ENCODE data around the gene TGM5.

Gene TGM5

GRCh38 chr15:43249699-43250203, 17.0 kb downstream of the TGM5 start:
- Mint-ChIP-seq H3K4me3 (no peak overlapping the region), H3K4me1 (ENCODE audit: low read depth in 2 of 2) (peaks cover 5 to 10% of the 10 kb centered on the region in 2 donors), H3K27me3 (peaks cover 15 to 33% of the 10 kb centered on the region in 2 donors), H3K36me3 (ENCODE audit: insufficient read depth) (no peaks in the 10 kb centered on the region), H3K27ac (peak overlapping the region in 1 of 2 donors; percentile 64), H3K9me3 (no peaks in the 10 kb centered on the region)
- ATAC-seq (replicated peaks) (no peak), DNase-seq (no peak)

DNA sequence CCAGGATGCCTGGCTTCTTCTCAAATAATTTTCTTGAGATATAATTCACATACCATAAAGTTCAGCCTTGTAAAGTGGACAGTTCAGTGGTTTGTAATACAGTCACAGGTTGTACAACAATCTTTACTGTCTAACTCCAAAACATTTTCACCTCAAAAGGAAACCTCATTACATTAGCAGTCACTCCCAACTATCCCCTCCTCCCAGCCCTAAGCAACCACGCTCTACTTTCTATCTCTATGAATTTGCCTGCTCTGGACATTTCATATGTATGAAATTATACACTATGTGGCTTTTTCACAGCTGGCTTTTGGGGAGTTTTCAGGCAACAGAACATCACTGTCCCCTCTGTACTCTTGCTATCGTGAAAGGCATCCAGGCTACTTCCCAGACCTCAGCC, 17.5 kb downstream of the TGM5 start:
- H3K4me3 Mint-ChIP-seq = no peak overlapping the region
- H3K4me1 Mint-ChIP-seq (ENCODE audit: low read depth in 2 of 2) = peaks cover 3 to 10% of the 10 kb centered on the region in 2 donors
- peak overlapping the region in 1 of 2 donors; percentile 64 for H3K27ac Mint-ChIP-seq
- ATAC-seq (replicated peaks) (no peak), DNase-seq (no peak)
- H3K36me3 Mint-ChIP-seq (ENCODE audit: insufficient read depth) = no peaks in the 10 kb centered on the region
- no peaks in the 10 kb centered on the region for H3K9me3 Mint-ChIP-seq
- peaks cover 10 to 33% of the 10 kb centered on the region in 2 donors for H3K27me3 Mint-ChIP-seq

GRCh38 chr15:43246261-43246774, 20.4 kb downstream of the TGM5 start:
- peaks cover 0 to 2% of the 10 kb centered on the region in 2 donors for H3K4me1 Mint-ChIP-seq (ENCODE audit: low read depth in 2 of 2)
- H3K9me3 Mint-ChIP-seq = no peaks in the 10 kb centered on the region
- peaks cover 5 to 16% of the 10 kb centered on the region in 2 donors for H3K27me3 Mint-ChIP-seq
- H3K4me3 Mint-ChIP-seq = no peak overlapping the region
- ATAC-seq (replicated peaks) = no peak
- no peak overlapping the region for H3K27ac Mint-ChIP-seq
- H3K36me3 Mint-ChIP-seq (ENCODE audit: insufficient read depth) = no peaks in the 10 kb centered on the region
- no peak for DNase-seq

GRCh38 chr15:43244092-43244491, 22.6 kb downstream of the TGM5 start:
- Mint-ChIP-seq H3K4me1 (ENCODE audit: low read depth in 2 of 2) (no peaks in the 10 kb centered on the region), H3K36me3 (ENCODE audit: insufficient read depth) (no peaks in the 10 kb centered on the region), H3K4me3 (no peak overlapping the region), H3K27me3 (peaks cover 13 to 17% of the 10 kb centered on the region in 2 donors), H3K27ac (no peak overlapping the region), H3K9me3 (no peaks in the 10 kb centered on the region)
- ATAC-seq (replicated peaks) (no peak), DNase-seq (no peak)

GRCh38 chr15:43243020-43243645, 23.6 kb downstream of the TGM5 start:
- H3K9me3 Mint-ChIP-seq = no peaks in the 10 kb centered on the region
- no peak overlapping the region for H3K27ac Mint-ChIP-seq
- H3K36me3 Mint-ChIP-seq (ENCODE audit: insufficient read depth) = no peaks in the 10 kb centered on the region
- peaks cover 15 to 26% of the 10 kb centered on the region in 2 donors for H3K27me3 Mint-ChIP-seq
- H3K4me3 Mint-ChIP-seq = no peak overlapping the region
- DNase-seq (no peak), ATAC-seq (replicated peaks) (no peak)
- H3K4me1 Mint-ChIP-seq (ENCODE audit: low read depth in 2 of 2) = no peaks in the 10 kb centered on the region

DNA sequence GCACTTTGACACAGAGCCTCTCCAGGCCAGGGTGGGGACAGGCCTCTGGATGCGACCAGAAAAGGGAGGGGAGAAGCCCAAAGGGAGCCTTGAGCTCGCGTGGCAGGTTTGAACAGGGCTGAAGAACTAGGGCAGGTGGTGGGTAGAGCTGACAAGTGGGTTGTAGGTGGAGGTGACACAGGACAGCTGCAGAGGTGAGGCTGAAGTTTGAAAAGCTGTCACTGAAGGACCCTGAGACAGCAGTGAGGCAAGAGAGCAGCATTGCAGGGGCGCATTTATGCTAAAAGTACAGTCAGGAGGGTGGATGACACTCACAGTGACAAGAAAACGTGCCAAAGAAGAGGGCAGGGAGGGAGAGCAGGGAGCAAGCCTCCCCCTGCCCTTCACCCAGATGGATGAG, 24.1 kb downstream of the TGM5 start:
- H3K9me3 Mint-ChIP-seq = no peaks in the 10 kb centered on the region
- DNase-seq (no peak), ATAC-seq (replicated peaks) (no peak)
- peaks cover 20 to 32% of the 10 kb centered on the region in 2 donors for H3K27me3 Mint-ChIP-seq
- H3K4me1 Mint-ChIP-seq (ENCODE audit: low read depth in 2 of 2) = no peaks in the 10 kb centered on the region
- no peak overlapping the region for H3K4me3 Mint-ChIP-seq
- no peak overlapping the region for H3K27ac Mint-ChIP-seq
- no peaks in the 10 kb centered on the region for H3K36me3 Mint-ChIP-seq (ENCODE audit: insufficient read depth)

DNA sequence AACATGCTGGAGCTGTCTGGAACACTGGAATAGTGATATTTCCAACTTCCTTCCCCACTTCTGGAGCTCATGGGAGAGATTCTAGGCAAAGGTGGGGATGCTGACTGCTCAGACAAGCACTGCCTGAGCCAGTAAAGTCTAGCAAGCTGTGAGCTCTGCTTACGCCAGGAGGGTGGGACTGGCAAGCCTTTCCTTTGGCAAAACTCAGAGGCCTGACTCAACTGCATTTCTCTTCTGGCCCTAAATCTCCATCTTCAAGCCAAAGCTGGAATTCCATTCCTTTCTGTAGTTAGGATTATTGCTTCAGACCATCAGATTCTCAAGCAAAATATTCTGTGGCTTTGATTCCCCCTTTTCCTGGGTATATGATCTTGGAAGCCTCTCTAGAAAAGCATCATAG, 25.6 kb downstream of the TGM5 start:
- ATAC-seq (replicated peaks) = no peak
- H3K9me3 Mint-ChIP-seq = no peaks in the 10 kb centered on the region
- H3K27me3 Mint-ChIP-seq = peaks cover 19 to 42% of the 10 kb centered on the region in 2 donors
- no peak for DNase-seq
- H3K4me3 Mint-ChIP-seq = no peak overlapping the region
- H3K36me3 Mint-ChIP-seq (ENCODE audit: insufficient read depth) = no peaks in the 10 kb centered on the region
- H3K27ac Mint-ChIP-seq = no peak overlapping the region
- no peaks in the 10 kb centered on the region for H3K4me1 Mint-ChIP-seq (ENCODE audit: low read depth in 2 of 2)

DNA sequence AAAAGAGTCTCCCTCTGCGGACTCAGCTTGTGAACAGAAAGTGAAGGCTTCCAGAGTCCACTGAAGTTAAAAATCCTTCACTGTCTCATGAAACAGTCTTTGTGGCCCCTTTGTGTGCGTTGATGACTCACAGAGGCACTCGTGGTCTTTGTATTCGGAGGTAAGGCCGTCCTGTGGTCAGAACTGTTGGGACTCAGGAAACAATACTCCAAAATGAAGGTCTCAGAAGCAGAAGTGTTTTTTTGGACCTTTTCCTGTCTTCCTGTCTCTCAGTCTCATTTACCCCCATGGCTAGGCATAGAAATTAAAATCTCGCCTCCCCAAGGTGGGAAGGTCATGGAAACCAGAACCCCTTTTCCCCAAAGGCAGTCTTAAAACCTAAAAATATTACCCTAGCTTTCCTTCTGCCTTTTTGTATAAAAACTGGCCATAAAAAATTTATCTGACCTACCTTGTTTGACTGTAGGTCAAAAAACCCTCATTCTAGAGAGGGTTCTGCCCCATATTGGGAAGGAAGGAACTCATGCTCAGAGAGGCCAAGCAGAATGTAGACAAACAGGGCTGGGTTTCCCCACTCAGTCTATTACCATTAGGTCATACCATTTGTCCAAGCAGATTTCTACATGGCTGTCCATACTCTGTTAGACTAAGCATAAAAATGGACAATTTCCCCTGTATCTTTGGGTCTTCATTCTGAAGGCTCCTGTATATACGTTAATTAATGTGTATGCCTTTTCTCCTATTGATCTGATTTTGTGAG, 26.8 kb downstream of the TGM5 start:
- H3K9me3 Mint-ChIP-seq = no peaks in the 10 kb centered on the region
- H3K4me1 Mint-ChIP-seq (ENCODE audit: low read depth in 2 of 2) = no peaks in the 10 kb centered on the region
- no peak overlapping the region for H3K27ac Mint-ChIP-seq
- no peak overlapping the region for H3K4me3 Mint-ChIP-seq
- ATAC-seq (replicated peaks) (no peak), DNase-seq (no peak)
- H3K27me3 Mint-ChIP-seq = peaks cover 25 to 54% of the 10 kb centered on the region in 2 donors
- H3K36me3 Mint-ChIP-seq (ENCODE audit: insufficient read depth) = no peaks in the 10 kb centered on the region

DNA sequence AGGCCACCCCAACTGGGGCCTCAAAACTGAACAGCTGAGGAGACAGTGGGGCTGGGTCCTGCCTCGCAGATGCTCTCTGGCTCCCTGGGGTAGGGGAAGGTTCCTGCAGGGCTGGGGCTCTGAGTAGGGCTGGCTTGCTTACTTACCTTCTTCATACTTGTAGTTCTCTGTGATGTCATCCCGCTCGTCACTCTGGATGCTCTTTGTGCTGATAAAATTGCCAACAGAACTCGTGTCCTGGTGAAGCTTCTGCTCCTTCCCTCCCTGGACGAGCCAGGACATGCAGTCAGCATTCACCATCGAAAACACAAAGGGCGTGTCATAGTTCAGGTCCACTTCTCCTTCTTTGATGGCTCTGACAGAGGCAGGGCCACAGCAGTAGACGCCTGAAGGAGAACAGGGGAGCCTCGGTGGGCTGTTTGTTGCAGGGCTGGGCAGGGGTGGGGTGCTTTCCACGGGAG, 28.0 kb downstream of the TGM5 start:
- no peaks in the 10 kb centered on the region for H3K9me3 Mint-ChIP-seq
- DNase-seq (no peak), ATAC-seq (replicated peaks) (no peak)
- H3K4me1 Mint-ChIP-seq (ENCODE audit: low read depth in 2 of 2) = no peaks in the 10 kb centered on the region
- H3K27ac Mint-ChIP-seq = no peak overlapping the region
- no peak overlapping the region for H3K4me3 Mint-ChIP-seq
- H3K36me3 Mint-ChIP-seq (ENCODE audit: insufficient read depth) = no peaks in the 10 kb centered on the region
- H3K27me3 Mint-ChIP-seq = peaks cover 31 to 57% of the 10 kb centered on the region in 2 donors

DNA sequence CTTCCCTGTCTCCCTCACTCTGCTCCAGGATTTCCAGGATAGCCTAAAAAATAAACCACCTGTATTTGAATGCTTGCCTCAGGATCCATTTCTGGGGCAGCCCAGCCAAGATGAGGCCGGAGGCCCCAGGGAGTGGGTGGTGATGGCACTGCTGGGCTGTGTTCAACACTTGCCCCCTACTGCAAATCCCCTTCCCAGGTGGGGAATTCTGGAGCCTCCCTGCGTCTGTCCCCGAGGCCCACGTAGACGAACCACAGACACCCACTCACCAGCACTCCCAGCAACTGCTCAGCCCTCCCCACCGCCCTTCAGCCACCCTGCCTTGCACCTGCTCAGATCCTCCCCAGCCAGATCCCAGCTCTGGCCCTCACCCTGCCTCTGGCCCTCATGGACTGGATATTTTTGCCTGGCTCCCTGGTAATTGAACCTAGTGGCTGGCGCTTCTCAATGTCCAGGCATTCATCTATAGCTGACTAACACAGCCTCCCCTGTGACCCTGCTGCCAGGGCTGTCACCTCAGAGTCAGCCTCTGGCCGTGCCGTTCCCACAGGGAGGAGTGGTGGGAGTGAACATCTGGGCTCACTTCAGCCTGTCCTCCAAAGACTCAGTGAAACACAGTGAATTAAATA, 28.8 kb downstream of the TGM5 start:
- DNase-seq (no peak), ATAC-seq (replicated peaks) (no peak)
- Mint-ChIP-seq H3K9me3 (no peaks in the 10 kb centered on the region), H3K36me3 (ENCODE audit: insufficient read depth) (no peaks in the 10 kb centered on the region), H3K4me3 (no peak overlapping the region), H3K4me1 (ENCODE audit: low read depth in 2 of 2) (no peaks in the 10 kb centered on the region), H3K27ac (no peak overlapping the region), H3K27me3 (peaks cover 31 to 63% of the 10 kb centered on the region in 2 donors)

DNA sequence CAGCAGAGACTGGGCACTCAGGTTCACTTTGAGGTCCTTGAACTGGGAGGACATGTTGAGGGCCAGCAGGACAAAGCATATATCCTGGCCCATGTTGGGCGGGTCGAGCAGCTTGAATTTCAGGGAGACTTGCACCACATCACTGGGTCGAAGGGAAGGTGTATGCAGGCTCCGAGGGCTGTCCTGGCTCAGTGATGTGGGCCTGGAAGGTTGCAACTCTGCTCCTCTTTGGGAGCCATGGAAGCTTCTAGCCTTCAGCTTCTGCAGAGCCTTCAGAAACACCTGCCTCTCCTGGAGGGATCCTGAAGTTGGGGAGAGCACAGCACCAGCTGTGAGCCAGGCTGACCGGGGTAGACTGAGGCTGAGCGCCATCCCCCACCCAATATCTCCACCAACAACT, 31.2 kb downstream of the TGM5 start:
- no peak overlapping the region for H3K4me3 Mint-ChIP-seq
- H3K36me3 Mint-ChIP-seq (ENCODE audit: insufficient read depth) = no peaks in the 10 kb centered on the region
- DNase-seq = no peak
- peaks cover 30 to 57% of the 10 kb centered on the region in 2 donors for H3K27me3 Mint-ChIP-seq
- H3K9me3 Mint-ChIP-seq = no peaks in the 10 kb centered on the region
- no peak for ATAC-seq (replicated peaks)
- no peaks in the 10 kb centered on the region for H3K4me1 Mint-ChIP-seq (ENCODE audit: low read depth in 2 of 2)
- no peak overlapping the region for H3K27ac Mint-ChIP-seq

DNA sequence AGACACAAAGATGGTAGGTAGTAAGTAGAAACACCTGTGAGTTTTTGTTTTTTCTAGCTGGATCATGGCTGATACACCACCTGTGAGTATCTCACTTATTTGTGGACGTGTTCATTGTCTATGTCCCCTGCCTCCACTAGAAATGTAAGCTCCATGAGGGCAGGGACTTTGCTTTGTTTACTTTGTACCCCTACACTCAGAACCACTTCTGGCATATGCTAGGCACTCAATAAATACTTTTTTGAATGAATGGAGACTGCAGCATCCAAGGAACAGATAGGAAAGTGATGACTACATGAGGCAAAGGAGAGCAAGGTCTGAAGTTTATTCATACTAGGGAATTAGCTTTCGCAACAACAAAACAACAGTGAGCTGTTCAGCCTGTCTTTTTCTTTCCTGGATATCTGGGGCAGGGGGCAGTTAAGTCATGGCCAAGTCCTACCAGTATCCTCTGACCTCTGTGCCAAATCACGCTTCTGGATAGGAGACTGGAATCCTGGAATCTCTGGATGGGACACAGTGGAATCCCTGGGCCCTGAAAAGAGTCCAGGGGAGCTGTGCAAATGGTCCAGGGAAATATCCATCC, 34.3 kb downstream of the TGM5 start:
- no peak overlapping the region for H3K4me3 Mint-ChIP-seq
- no peak overlapping the region for H3K27ac Mint-ChIP-seq
- H3K9me3 Mint-ChIP-seq = no peaks in the 10 kb centered on the region
- no peaks in the 10 kb centered on the region for H3K36me3 Mint-ChIP-seq (ENCODE audit: insufficient read depth)
- H3K27me3 Mint-ChIP-seq = peaks cover 14 to 39% of the 10 kb centered on the region in 2 donors
- DNase-seq (no peak), ATAC-seq (replicated peaks) (no peak)
- no peaks in the 10 kb centered on the region for H3K4me1 Mint-ChIP-seq (ENCODE audit: low read depth in 2 of 2)

DNA sequence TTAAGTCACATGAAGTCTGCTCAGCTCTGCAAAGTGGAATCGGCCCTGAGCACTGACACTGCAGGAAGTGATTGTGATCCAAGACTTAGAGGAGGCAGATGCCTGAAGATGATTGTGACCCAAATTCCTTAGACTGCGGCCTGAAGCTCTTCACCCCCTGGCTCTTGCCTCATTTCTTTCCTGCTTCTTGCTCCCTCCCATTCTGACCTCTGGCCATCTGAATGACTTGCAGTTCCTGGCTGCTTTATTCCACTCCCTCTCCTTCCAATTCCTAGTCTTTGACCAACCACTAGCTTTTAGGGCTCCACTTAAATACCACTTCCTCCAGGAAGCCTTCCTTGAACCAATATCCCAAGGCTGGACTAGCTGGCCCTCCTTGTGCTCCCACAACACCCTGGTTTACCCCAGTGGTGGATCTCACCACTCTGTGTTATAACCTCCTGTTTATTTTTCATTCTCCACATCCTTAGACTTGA, 36.0 kb downstream of the TGM5 start:
- peaks cover 12 to 30% of the 10 kb centered on the region in 2 donors for H3K27me3 Mint-ChIP-seq
- H3K36me3 Mint-ChIP-seq (ENCODE audit: insufficient read depth) = no peaks in the 10 kb centered on the region
- ATAC-seq (replicated peaks) (no peak), DNase-seq (no peak)
- H3K9me3 Mint-ChIP-seq = no peaks in the 10 kb centered on the region
- no peak overlapping the region for H3K27ac Mint-ChIP-seq
- H3K4me1 Mint-ChIP-seq (ENCODE audit: low read depth in 2 of 2) = peaks cover 3 to 4% of the 10 kb centered on the region in 2 donors
- H3K4me3 Mint-ChIP-seq = no peak overlapping the region
